ENCODE measurements around the gene TUBB4A.

DNA sequence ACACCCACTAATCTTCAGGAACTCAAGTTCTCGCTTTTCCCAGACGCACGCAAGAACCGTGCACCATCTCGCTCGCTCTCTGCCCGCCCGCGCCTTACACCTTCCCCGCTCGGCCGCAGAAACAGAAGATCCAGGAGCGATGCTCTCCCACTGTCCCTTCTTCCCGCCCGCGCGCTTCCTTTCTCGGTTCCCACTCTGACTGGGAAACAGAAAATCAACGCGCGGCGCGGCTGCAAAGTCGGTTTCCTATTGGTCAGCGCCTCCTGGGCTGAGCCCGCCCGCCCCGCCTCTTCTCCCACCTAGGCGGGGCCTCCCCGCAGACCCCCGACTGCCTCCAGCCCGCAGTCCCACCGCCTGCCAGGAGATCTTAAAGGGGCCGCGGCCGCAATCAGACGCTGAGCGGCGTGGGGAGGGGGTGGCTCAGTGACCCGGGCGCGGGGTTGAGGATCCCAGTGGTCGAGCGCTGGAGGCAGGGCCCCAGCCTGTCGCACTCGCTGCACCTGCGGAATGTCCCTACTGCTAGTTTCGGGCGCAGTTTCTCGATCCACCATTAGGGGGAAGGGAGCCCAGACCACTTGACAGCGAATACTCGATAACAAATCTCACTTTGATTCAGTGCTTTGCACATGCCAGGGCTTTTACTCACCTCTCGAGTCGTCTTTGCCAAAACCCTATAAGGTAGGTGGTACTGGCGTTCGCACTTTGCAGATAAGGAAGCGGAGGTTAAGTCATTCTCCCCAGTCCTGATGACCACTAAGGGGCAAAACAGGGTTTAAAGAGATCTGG is 41.8 kb downstream of the TUBB4A start:
- peak; percentile 73 for TF ChIP-seq POLR2A (IDR thresholded peaks at IDR 0.05; ENCODE audit: low read depth, low read length)
- TF ChIP-seq POLR2AphosphoS5 (IDR thresholded peaks at IDR 0.05; ENCODE audit: low read depth, low read length), result no peak
- peak; percentile 49; the same call in 1 of the 2 replicates for TF ChIP-seq TAF1 (IDR thresholded peaks at IDR 0.05; ENCODE audit: low read depth, low read length)
- no peak for TF ChIP-seq POU2F2 (IDR thresholded peaks at IDR 0.05; ENCODE audit: low read depth, low read length)
- no peak for TF ChIP-seq SPI1 (IDR thresholded peaks at IDR 0.05; ENCODE audit: low read depth, low read length)
- TF ChIP-seq PAX5 (IDR thresholded peaks at IDR 0.05; ENCODE audit: insufficient read depth, low read length, severe bottlenecking), result no peak

All from GM12891 (cell line).